SK-N-SH (cell line): ENCODE results near the gene TRIM9. TPM values are rescaled to one million over a fixed set of nuclear protein-coding genes. Genes with fewer than 3 reads are reported as not detected.

Experiments used
- CTCF ChIA-PET: fragments of 300-600, 350-600 bp; formaldehyde crosslinking; extraction: SDS; loops from one replicate; lab custom pipeline; 2021; lab: Yijun Ruan, JAX
- POLR2A ChIA-PET: fragments of 350-600 bp; sonication (Branson Sonifier 250); formaldehyde crosslinking; extraction: SDS; loops from one replicate; lab custom pipeline; 2020; ENCODE audit warnings: antibody characterized with exemption, inconsistent platforms; lab: Yijun Ruan, JAX
- DNase-seq: peaks from one replicate; pipeline ENCODE4 v3.0.0; 2012
- H2AFZ ChIP-seq: fragments of 200-600 bp; sonication (generic); 2 replicates; pipeline ENCODE4 v1.8.1; 2016; ENCODE audit warnings: antibody characterized with exemption, mild to moderate bottlenecking, low read depth
- H3F3A ChIP-seq: fragments of 200-600 bp; sonication (generic); replicated peaks from 2 replicates; pipeline ENCODE3; 2016; ENCODE audit warnings: antibody characterized with exemption, mild to moderate bottlenecking; ENCODE audit not compliant: insufficient read depth
- H3K27ac ChIP-seq, 2 experiments: fragments of 200-500 bp in 1 of 2; fragments of 200-600 bp in 1 of 2; sonication (Bioruptor generic) in 1 of 2; sonication (generic), shearing (Covaris generic) in 1 of 2; 2 replicates each; pipeline versions ENCODE4 v1.5.1 to v1.6.1; 2014 to 2016; ENCODE audit warnings: low read depth in 2 of 2, inconsistent platforms in 1 of 2, low read length in 1 of 2, mild to moderate bottlenecking in 1 of 2, mixed read lengths in 1 of 2
- H3K27me3 ChIP-seq: fragments of 200-600 bp; sonication (generic), shearing (Covaris generic); 2 replicates; pipeline ENCODE4 v1.6.1; 2016; ENCODE audit warnings: mixed run types; ENCODE audit not compliant: insufficient read depth
- H3K36me3 ChIP-seq, 2 experiments: fragments of 200-500 bp in 1 of 2; fragments of 200-600 bp in 1 of 2; sonication (Bioruptor generic) in 1 of 2; sonication (generic) in 1 of 2; replicated peaks in 1 of 2; 2 replicates each; pipeline versions ENCODE3 to v1.5.1; 2014 to 2016; ENCODE audit warnings: low read length in 1 of 2, mild to moderate bottlenecking in 1 of 2; ENCODE audit not compliant: insufficient read depth in 2 of 2, control insufficient read depth in 1 of 2
- H3K4me1 ChIP-seq, 2 experiments: fragments of 200-500 bp in 1 of 2; fragments of 200-600 bp in 1 of 2; sonication (Bioruptor generic) in 1 of 2; sonication (generic), shearing (Covaris generic) in 1 of 2; 2 replicates each; pipeline versions ENCODE4 v1.5.1 to v1.6.1; 2014 to 2016; ENCODE audit warnings: low read depth in 1 of 2, low read length in 1 of 2, mixed run types in 1 of 2; ENCODE audit not compliant: insufficient read depth in 2 of 2, control insufficient read depth in 1 of 2
- H3K4me2 ChIP-seq: fragments of 200-600 bp; sonication (generic), shearing (Covaris generic); 2 replicates; pipeline ENCODE4 v1.6.1; 2017; ENCODE audit warnings: mixed run types
- H3K4me3 ChIP-seq, 2 experiments: fragments of 200-500 bp in 1 of 2; fragments of 200-600 bp in 1 of 2; sonication (Bioruptor generic) in 1 of 2; sonication (generic), shearing (Covaris generic) in 1 of 2; 2 replicates each; pipeline versions ENCODE4 v1.5.1 to v1.8.1; 2014 to 2016; ENCODE audit warnings: low read depth in 2 of 2, inconsistent platforms in 1 of 2, low read length in 1 of 2, mild to moderate bottlenecking in 1 of 2, mixed read lengths in 1 of 2, moderate library complexity in 1 of 2
- H3K79me2 ChIP-seq: fragments of 200-600 bp; sonication (generic); 2 replicates; pipeline ENCODE4 v1.8.1; 2017; ENCODE audit warnings: mild to moderate bottlenecking; ENCODE audit not compliant: insufficient read depth
- H3K9ac ChIP-seq: fragments of 200-600 bp; sonication (generic); 2 replicates; pipeline ENCODE4 v1.6.1; 2017; ENCODE audit warnings: mixed run types
- H3K9me2 ChIP-seq: fragments of 200-600 bp; sonication (generic); 2 replicates; pipeline ENCODE4 v1.6.1; 2017; ENCODE audit warnings: mixed run types
- H3K9me3 ChIP-seq: fragments of 200-600 bp; sonication (generic); 2 replicates; pipeline ENCODE4 v1.6.1; 2017; ENCODE audit warnings: mixed run types, mild to moderate bottlenecking, moderate library complexity
- H4K20me1 ChIP-seq: fragments of 200-600 bp; sonication (generic); 2 replicates; pipeline ENCODE4 v1.6.1; 2017; ENCODE audit warnings: mild to moderate bottlenecking, mixed run types; ENCODE audit not compliant: insufficient read depth
- FOSL2 ChIP-seq: IDR thresholded peaks from 2 replicates; pipeline ENCODE4 v1.4.0; 2012; ENCODE audit warnings: low read depth, mild to moderate bottlenecking, moderate library complexity, borderline replicate concordance
- GATA2 ChIP-seq: sonication (generic); formaldehyde crosslinking; IDR thresholded peaks from 2 replicates; pipeline ENCODE4 v1.5.0; 2020; ENCODE audit warnings: mild to moderate bottlenecking, missing genetic modification reagents
- JUND ChIP-seq: IDR thresholded peaks from 2 replicates; pipeline ENCODE4 v1.4.0; 2012
- NFIC ChIP-seq: IDR thresholded peaks from 2 replicates; pipeline ENCODE4 v1.4.0; 2012; ENCODE audit warnings: borderline replicate concordance
- NRF1 ChIP-seq: IDR thresholded peaks from 2 replicates; pipeline ENCODE4 v1.6.1; 2012; ENCODE audit warnings: low read depth, mild to moderate bottlenecking, low read length
- RAD21 ChIP-seq: IDR thresholded peaks from 2 replicates; pipeline ENCODE4 v1.6.1; 2012; ENCODE audit warnings: mild to moderate bottlenecking, low read length
- RCOR1 ChIP-seq: fragments of 150-350 bp; IDR thresholded peaks from 2 replicates; pipeline ENCODE4 v1.6.1; 2017; ENCODE audit warnings: antibody characterized with exemption, low read length
- TEAD4 ChIP-seq: IDR thresholded peaks from 2 replicates; pipeline ENCODE4 v1.4.0; 2012; ENCODE audit warnings: mild to moderate bottlenecking, borderline replicate concordance; ENCODE audit not compliant: insufficient read depth
- WGBS: methylation state at CpG from one replicate; pipeline ENCODE4 v1.1.6; 2017; ENCODE audit warnings: low lambda C conversion rate; 5-methylcytosine and 5-hydroxymethylcytosine counted together
- polyA plus RNA-seq, 3 experiments: library from polyadenylated mRNA; depleted of rRNA; stranded (reverse); fragments of >200 nt; gene quantifications; 2 replicates each; pipeline ENCODE4 v1.2.3, GENCODE V29; 2012
- TF ChIP-seq, protein P1 (sequence below): fragments of 150-350 bp; IDR thresholded peaks from 2 replicates; pipeline ENCODE4 v1.6.1; 2017; ENCODE audit warnings: antibody characterized with exemption, low read length, low read depth, borderline replicate concordance
- TF ChIP-seq, protein P2 (sequence below): IDR thresholded peaks from 2 replicates; pipeline ENCODE4 v1.4.0; 2012; ENCODE audit warnings: low read depth, borderline replicate concordance
- TF ChIP-seq, protein P3 (sequence below): IDR thresholded peaks from 2 replicates; pipeline ENCODE4 v1.4.0; 2012; ENCODE audit warnings: low read depth, borderline replicate concordance

Gene TRIM9
- polyA plus RNA-seq, 1 of the 3 experiments (the other 2 are of a cell fraction): 3.9 TPM

DNA sequence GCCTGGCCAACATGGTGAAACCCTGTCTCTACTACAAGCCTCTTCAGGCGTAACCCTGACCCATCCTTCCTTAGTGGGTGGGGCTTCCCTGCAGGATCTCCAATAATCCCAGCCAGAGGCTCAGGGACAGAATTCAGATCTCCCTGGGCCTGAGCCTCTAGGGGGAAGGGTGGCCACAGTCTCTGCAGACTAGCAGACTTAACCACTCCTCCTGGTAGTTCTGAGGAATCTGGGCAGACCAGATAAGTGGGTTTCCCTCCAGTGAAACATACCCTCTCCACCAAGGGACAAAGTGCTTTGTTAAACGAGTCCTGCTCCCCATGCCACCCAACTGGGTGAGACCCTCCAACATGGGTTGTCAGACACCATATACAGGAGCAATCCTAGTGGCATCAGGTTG lies 36.6 kb upstream of the TRIM9 start:
- 42% methylated on average over 2 of the region's 2 CpGs for WGBS
- POLR2A ChIA-PET: no interaction called here
- TF ChIP-seq FOSL2 (no peak), JUND (no peak), TEAD4 (no peak), NFIC (no peak)
- TF ChIP-seq, protein P1, sequence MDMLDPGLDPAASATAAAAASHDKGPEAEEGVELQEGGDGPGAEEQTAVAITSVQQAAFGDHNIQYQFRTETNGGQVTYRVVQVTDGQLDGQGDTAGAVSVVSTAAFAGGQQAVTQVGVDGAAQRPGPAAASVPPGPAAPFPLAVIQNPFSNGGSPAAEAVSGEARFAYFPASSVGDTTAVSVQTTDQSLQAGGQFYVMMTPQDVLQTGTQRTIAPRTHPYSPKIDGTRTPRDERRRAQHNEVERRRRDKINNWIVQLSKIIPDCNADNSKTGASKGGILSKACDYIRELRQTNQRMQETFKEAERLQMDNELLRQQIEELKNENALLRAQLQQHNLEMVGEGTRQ: no peak
- TF ChIP-seq, protein P2, sequence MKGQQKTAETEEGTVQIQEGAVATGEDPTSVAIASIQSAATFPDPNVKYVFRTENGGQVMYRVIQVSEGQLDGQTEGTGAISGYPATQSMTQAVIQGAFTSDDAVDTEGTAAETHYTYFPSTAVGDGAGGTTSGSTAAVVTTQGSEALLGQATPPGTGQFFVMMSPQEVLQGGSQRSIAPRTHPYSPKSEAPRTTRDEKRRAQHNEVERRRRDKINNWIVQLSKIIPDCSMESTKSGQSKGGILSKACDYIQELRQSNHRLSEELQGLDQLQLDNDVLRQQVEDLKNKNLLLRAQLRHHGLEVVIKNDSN: no peak
- TF ChIP-seq, all 33 proteins: peak for 0

DNA sequence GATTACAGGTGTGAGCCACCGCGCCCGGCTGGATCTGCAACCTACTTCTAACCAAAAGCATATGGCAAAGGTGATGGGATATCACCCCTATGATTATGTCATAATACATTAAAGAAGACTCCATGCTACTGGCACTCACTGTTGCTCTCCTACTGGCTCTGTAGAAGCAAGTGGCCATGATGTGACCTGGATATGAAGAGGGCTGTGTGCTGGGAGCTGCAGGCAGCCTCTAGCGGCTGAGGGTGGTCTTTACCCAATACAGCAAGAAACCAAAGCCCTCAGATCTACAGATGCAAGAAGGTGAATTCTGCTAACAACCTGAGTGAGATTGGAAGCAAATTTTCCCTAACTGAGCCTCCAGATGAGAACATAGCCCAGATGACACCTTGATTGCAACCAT lies 34.2 kb upstream of the TRIM9 start:
- Histone ChIP-seq H3K4me1 (no peaks in the 10 kb centered on the region), H3K27me3 (no peaks in the 10 kb centered on the region), H3K9ac (no peak overlapping the region), H4K20me1 (no peaks in the 10 kb centered on the region), H3K9me2 (no peaks in the 10 kb centered on the region), H3F3A (no peaks in the 10 kb centered on the region), H3K9me3 (no peaks in the 10 kb centered on the region), H3K36me3 (no peaks in the 10 kb centered on the region), H3K79me2 (no peaks in the 10 kb centered on the region), H2AFZ (no peak overlapping the region), H3K4me2 (no peak overlapping the region), H3K27ac (no peak overlapping the region), H3K4me3 (no peak overlapping the region)
- POLR2A ChIA-PET: no interaction called here
- CTCF ChIA-PET: no interaction called here
- no peak for DNase-seq
- WGBS: 81% methylated on average over 4 of the region's 4 CpGs
- TF ChIP-seq JUND (no peak), NRF1 (no peak), GATA2 (CRISPR knock-in tag) (no peak), RCOR1 (no peak), RAD21 (no peak)
- TF ChIP-seq, protein P3, sequence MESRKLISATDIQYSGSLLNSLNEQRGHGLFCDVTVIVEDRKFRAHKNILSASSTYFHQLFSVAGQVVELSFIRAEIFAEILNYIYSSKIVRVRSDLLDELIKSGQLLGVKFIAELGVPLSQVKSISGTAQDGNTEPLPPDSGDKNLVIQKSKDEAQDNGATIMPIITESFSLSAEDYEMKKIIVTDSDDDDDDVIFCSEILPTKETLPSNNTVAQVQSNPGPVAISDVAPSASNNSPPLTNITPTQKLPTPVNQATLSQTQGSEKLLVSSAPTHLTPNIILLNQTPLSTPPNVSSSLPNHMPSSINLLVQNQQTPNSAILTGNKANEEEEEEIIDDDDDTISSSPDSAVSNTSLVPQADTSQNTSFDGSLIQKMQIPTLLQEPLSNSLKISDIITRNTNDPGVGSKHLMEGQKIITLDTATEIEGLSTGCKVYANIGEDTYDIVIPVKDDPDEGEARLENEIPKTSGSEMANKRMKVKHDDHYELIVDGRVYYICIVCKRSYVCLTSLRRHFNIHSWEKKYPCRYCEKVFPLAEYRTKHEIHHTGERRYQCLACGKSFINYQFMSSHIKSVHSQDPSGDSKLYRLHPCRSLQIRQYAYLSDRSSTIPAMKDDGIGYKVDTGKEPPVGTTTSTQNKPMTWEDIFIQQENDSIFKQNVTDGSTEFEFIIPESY: no peak
- TF ChIP-seq, all 33 proteins: peak for 0

More for the DNA sequence above, 36.6 kb upstream of the TRIM9 start:
- H3K36me3 ChIP-seq: no peaks in the 10 kb centered on the region
- H3K4me2 ChIP-seq: no peak overlapping the region
- no peak overlapping the region for H3K4me3 ChIP-seq
- H3K27ac ChIP-seq: no peak overlapping the region
- H3K27me3 ChIP-seq: no peaks in the 10 kb centered on the region
- no peak overlapping the region for H2AFZ ChIP-seq
- no peaks in the 10 kb centered on the region for H4K20me1 ChIP-seq
- no peaks in the 10 kb centered on the region for H3K9me2 ChIP-seq
- H3K79me2 ChIP-seq: no peaks in the 10 kb centered on the region
- no peaks in the 10 kb centered on the region for H3F3A ChIP-seq
- H3K9me3 ChIP-seq: no peaks in the 10 kb centered on the region
- H3K9ac ChIP-seq: no peak overlapping the region
- CTCF ChIA-PET: no interaction called here
- H3K4me1 ChIP-seq: no peaks in the 10 kb centered on the region
- DNase-seq: no peak
